T-helper 2 cell treated with Interferon-gamma antibody and Interleukin-4, amounts not matched to agents 5 μg/mL and 100 μg/mL, for 36 hours (primary cell): ENCODE data around the gene TARBP2.
"Not testable (repeated sequence)": the region's sequence is repeated elsewhere in the genome, so short reads cannot be mapped to it uniquely, and the experiment has no call there.

Experiments used
- DNase-seq: peaks from one replicate; pipeline ENCODE4 v3.0.0; 2021; ENCODE audit warnings: low spot score
- H3K27ac Mint-ChIP-seq: one replicate; pipeline ENCODE4 v1.8.0; 2021; ENCODE audit warnings: mild to moderate bottlenecking, mixed read lengths
- H3K27me3 Mint-ChIP-seq: one replicate; pipeline ENCODE4 v1.8.0; 2021; ENCODE audit warnings: low read depth, mixed read lengths
- H3K36me3 Mint-ChIP-seq: one replicate; pipeline ENCODE4 v1.8.0; 2021; ENCODE audit warnings: low read depth, mixed read lengths
- H3K4me1 Mint-ChIP-seq: one replicate; pipeline ENCODE4 v1.8.0; 2021; ENCODE audit warnings: low read depth, mixed read lengths
- H3K4me3 Mint-ChIP-seq: one replicate; pipeline ENCODE4 v1.8.0; 2022; ENCODE audit warnings: mild to moderate bottlenecking, moderate library complexity, mixed read lengths
- H3K9me3 Mint-ChIP-seq: one replicate; pipeline ENCODE4 v1.8.0; 2021; ENCODE audit warnings: mixed read lengths

The TARBP2 gene

DNA sequence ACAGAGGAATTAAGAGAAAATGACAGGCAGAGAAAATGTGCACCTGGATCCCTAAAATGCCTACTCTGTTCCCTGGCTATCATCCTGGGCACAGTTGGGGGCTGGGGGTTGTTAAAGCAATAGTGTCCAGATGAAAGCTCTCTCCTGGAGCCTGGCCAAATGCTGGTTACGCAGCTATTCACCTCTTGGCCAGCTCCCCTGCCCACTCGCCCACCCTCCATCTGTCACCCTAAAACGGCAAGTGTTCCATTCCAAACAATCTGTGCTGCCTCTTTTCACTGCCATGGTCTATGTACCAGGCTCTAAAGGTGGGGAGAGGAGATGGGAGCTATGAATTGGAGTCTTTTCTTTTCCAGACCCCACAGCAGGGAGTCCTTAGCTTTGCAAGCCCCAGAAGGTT is 30.9 kb downstream of the TARBP2 start:
- Mint-ChIP-seq H3K27me3 (no peaks in the 10 kb centered on the region), H3K4me1 (no peaks in the 10 kb centered on the region), H3K27ac (no peak overlapping the region), H3K9me3 (no peaks in the 10 kb centered on the region), H3K4me3 (no peak overlapping the region), H3K36me3 (peaks cover 36% of the 10 kb centered on the region)
- no peak for DNase-seq

DNA sequence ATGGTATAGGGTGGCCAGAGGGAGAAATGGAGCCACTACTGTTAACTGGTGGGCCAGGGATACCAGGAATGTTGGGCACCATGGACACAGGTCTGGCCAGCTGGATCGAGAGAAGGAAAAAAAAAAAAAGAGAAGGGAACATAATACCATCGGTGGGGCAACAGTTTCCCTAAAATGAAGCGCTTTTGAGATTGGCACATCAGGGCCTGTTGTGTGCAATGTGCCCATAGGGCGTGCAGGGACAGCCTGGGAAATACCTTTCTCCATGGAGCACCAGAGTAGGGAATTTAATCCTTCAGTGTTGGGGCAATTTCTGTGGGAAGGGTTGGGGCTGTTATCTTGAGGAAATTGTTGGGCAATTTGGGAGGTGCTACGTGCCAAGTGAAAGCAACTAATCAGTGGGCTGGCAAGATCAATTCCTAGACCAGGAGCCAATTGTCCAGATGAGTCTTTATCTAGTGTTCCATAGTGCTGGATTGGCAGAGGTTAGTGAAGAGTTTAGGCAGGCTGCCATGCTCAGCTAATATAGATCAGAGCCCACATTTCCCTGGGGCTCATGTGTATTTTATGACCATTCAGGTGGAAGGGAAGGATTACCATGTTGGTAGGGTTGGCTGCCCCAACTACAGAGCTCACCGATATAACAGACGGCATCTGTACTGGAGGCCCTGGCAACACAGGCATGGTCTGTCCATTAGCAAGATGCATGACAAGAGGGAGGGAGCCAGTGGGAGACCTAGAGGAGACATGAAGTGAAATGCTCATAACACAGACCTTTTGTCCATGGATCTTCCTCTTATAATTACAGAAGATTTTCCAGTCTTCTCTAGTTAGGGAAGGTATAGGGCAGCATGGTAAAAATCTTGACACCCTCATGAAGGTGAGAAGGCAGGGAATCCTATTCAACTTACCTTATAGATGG is 31.7 kb downstream of the TARBP2 start:
- no peak for DNase-seq
- Mint-ChIP-seq H3K27ac (no peak overlapping the region), H3K4me1 (no peaks in the 10 kb centered on the region)

DNA sequence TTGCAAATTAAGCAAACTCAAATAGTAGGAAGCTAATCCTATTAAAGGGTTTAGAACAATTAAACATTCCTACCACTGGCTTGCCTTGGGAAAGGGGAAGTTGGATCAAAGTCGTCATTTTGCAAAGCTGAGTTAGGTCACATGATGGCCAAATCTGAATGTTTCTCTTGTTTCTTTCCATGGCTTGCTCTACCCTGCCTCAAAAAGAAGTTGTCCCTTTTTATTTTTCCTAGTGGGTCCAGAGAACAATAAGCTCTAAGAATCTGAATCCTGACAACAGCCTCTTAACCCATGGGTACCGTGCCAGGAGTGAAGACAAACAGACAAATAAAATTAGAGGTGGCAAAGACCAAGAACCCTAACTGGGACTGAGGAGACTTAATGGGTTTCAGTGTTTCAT is 32.4 kb downstream of the TARBP2 start:
- H3K9me3 Mint-ChIP-seq, result no peaks in the 10 kb centered on the region
- no peak for DNase-seq
- no peak overlapping the region for H3K27ac Mint-ChIP-seq
- H3K4me1 Mint-ChIP-seq, result no peaks in the 10 kb centered on the region
- H3K27me3 Mint-ChIP-seq, result no peaks in the 10 kb centered on the region
- peaks cover 39% of the 10 kb centered on the region for H3K36me3 Mint-ChIP-seq
- no peak overlapping the region for H3K4me3 Mint-ChIP-seq

More for the DNA sequence above, 31.7 kb downstream of the TARBP2 start:
- no peaks in the 10 kb centered on the region for H3K27me3 Mint-ChIP-seq
- peaks cover 39% of the 10 kb centered on the region for H3K36me3 Mint-ChIP-seq
- no peaks in the 10 kb centered on the region for H3K9me3 Mint-ChIP-seq
- H3K4me3 Mint-ChIP-seq, result no peak overlapping the region

DNA sequence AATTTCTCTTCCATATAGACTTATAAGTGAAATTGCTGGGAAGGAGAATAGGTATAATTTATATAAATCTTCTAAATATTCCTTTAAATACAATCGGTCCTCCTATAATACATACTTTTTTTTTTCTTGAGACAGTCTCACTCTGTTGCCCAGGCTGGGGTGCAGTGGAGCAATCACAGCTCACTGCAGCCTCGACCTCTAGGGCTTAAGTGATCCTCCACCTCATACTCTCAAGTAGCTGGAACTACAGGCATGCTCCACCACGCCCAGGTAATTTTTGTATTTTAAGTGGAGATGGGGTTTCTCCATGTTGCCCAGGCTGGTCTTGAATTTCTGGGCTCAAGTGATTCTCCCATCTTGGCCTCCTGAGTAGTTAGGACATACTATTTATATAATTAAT is 35.9 kb downstream of the TARBP2 start:
- Mint-ChIP-seq H3K4me1 (no peaks in the 10 kb centered on the region), H3K4me3 (no peak overlapping the region), H3K36me3 (peaks cover 45% of the 10 kb centered on the region), H3K9me3 (no peaks in the 10 kb centered on the region), H3K27ac (no peak overlapping the region), H3K27me3 (no peaks in the 10 kb centered on the region)
- no peak for DNase-seq

DNA sequence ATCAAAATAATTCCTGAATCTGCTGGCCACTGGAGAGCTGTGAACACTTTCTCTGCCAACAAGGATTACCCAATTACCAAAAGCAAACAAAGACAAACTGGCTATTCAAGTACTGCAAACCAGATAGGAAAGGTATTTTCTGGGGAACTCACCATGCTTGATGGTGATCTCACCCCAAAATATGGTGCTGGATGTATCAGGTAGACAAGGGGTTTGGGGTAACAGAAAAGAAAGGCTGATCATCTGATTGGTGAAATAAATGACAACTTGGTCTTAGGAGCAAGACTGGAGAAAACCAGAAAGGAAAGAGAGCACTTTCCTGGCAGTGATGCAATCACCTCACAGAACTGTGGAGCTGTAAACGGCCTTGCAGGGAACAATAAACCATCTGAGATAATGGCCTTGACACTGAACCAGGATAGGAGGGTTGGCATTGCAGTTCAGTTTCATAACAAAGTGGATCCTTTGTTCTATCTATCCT is 37.2 kb downstream of the TARBP2 start:
- no peaks in the 10 kb centered on the region for H3K27me3 Mint-ChIP-seq
- peaks cover 43% of the 10 kb centered on the region for H3K36me3 Mint-ChIP-seq
- H3K27ac Mint-ChIP-seq, result no peak overlapping the region
- H3K9me3 Mint-ChIP-seq, result no peaks in the 10 kb centered on the region
- H3K4me3 Mint-ChIP-seq, result no peak overlapping the region
- no peaks in the 10 kb centered on the region for H3K4me1 Mint-ChIP-seq
- no peak for DNase-seq

DNA sequence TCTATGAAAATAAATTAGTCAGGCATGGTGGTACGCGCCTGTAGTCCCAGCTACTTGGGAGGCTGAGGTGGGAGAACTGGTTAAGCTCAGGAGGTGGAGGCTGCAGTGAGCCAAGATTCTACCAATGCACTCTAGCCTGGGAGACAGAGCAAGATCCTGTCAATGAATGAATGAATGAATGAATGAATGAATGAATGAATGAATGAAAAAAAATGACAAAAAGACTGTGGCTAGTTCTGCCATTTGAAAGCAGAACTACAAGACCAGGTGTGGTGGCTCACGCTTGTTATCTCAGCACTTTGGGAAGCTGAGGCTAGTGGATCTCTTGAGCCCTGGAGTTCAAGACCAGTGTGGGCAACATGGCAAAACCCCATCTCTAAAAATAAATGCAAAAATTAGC is 38.4 kb downstream of the TARBP2 start:
- Mint-ChIP-seq H3K9me3 (no peaks in the 10 kb centered on the region), H3K27ac (no peak overlapping the region), H3K36me3 (peaks cover 41% of the 10 kb centered on the region), H3K27me3 (no peaks in the 10 kb centered on the region), H3K4me1 (peaks cover 8% of the 10 kb centered on the region), H3K4me3 (no peak overlapping the region)
- DNase-seq, result no peak

DNA sequence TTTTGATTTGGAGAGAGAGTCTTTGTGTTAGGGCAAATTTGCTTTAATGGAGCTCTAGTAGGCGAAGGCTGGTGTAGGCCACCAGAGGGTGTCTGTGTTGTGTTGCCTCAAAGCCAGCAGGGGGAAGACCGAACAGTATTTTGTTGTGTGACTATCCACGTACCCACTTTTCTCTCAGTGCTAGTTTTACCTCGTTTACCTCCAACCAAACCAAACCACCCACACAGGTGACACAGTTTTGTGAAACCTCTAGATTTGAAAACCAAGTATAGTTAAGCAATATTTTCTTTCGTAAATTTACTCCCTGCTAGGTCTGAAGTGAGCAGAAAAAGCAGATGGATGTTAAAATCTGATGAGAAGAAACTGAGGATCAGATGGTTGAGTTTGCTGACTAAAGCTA is 42.5 kb downstream of the TARBP2 start:
- H3K4me3 Mint-ChIP-seq, result no peak overlapping the region
- peak; percentile 46 for DNase-seq
- H3K27ac Mint-ChIP-seq, result peak overlapping the region; percentile 65
- H3K27me3 Mint-ChIP-seq, result no peaks in the 10 kb centered on the region
- peaks cover 8% of the 10 kb centered on the region for H3K4me1 Mint-ChIP-seq
- H3K9me3 Mint-ChIP-seq, result no peaks in the 10 kb centered on the region
- peaks cover 21% of the 10 kb centered on the region for H3K36me3 Mint-ChIP-seq

DNA sequence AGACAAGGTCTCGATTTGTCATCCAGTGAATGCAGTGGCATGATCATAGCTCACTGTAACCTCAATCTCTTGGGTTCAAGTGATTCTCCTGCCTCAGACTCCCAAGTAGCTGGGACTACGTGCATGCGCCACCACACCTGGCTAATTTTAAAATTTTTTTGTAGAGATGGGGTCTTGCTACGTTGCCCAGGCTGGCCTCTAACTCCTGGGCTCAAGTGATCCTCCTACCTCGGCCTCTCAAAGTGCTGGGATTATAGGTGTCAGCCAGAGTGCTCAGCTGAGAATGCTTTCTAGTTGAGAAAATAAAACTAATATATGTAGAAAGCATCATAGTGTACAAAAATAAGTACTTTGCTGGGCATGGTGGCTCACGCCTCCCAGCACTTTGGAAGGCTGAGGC is 47.3 kb downstream of the TARBP2 start:
- H3K9me3 Mint-ChIP-seq, H3K36me3 Mint-ChIP-seq, H3K27me3 Mint-ChIP-seq, DNase-seq, H3K4me3 Mint-ChIP-seq, H3K27ac Mint-ChIP-seq: not testable (repeated sequence)
- peaks cover 10% of the 10 kb centered on the region for H3K4me1 Mint-ChIP-seq

DNA sequence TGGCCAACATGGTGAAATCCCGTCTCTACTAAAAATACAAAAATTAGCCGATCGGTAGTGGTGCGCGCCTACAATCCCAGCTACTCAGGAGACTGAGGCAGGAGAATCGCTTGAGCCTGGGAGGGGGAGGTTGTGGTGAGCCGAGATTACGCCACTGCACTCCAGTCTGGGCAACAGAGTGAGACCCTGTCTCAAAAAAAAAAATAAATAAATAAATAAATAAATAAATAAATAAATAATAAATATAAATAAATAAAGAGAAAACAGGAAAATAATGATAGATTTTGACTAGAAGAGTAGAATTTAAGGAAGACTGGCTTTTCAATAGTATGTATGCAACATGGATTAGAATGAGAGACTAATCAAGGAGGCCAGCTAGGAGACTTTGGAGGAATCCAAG is 49.0 kb downstream of the TARBP2 start:
- not testable (repeated sequence) for H3K36me3 Mint-ChIP-seq, H3K4me3 Mint-ChIP-seq, H3K27ac Mint-ChIP-seq, DNase-seq, H3K9me3 Mint-ChIP-seq, H3K27me3 Mint-ChIP-seq, H3K4me1 Mint-ChIP-seq

DNA sequence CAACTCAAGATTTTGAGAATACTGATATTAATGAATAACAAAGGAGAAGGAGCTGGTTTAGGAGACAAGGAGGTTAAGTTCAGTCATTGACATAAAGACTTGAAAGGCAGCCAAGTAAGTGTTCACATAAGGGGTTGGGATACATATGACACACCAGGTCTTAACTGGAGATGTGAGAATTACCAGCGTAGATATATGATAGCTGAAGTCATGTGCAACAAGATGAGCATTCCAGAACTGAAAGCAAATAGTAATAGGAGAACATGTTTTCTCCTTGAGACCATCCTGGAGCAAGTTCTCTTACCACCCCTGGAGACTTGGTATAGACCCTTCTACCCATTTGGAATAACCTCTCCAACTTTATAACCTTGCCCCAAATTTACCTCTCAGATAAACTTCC is 49.5 kb downstream of the TARBP2 start:
- DNase-seq, result no peak
- no peaks in the 10 kb centered on the region for H3K27me3 Mint-ChIP-seq
- H3K27ac Mint-ChIP-seq, result no peak overlapping the region
- H3K9me3 Mint-ChIP-seq, result no peaks in the 10 kb centered on the region
- peaks cover 6% of the 10 kb centered on the region for H3K36me3 Mint-ChIP-seq
- H3K4me1 Mint-ChIP-seq, result peaks cover 2% of the 10 kb centered on the region
- H3K4me3 Mint-ChIP-seq, result no peak overlapping the region

DNA sequence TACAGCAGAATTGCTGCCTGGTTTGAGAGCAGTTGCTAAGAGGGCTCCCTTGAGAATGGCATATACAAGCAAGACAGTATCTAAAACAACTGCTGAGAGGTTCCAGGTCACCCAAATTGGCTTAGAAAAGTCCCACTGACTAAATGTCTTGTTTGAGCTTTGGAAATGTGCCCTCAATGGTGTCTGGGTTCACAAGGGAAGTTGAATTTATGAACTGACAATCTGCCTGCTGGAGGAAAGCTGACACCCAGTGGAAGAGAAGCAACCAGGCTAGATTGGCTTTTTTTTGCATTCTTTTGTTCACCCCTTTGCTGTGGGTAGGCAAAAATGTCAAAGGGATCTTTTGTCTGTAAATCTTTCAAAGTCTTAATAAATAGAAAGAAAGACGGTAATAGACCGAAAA is 50.8 kb downstream of the TARBP2 start:
- DNase-seq, result no peak
- Mint-ChIP-seq H3K36me3 (peaks cover 6% of the 10 kb centered on the region), H3K4me3 (no peak overlapping the region), H3K27me3 (no peaks in the 10 kb centered on the region), H3K4me1 (peaks cover 2% of the 10 kb centered on the region), H3K27ac (no peak overlapping the region), H3K9me3 (no peaks in the 10 kb centered on the region)

DNA sequence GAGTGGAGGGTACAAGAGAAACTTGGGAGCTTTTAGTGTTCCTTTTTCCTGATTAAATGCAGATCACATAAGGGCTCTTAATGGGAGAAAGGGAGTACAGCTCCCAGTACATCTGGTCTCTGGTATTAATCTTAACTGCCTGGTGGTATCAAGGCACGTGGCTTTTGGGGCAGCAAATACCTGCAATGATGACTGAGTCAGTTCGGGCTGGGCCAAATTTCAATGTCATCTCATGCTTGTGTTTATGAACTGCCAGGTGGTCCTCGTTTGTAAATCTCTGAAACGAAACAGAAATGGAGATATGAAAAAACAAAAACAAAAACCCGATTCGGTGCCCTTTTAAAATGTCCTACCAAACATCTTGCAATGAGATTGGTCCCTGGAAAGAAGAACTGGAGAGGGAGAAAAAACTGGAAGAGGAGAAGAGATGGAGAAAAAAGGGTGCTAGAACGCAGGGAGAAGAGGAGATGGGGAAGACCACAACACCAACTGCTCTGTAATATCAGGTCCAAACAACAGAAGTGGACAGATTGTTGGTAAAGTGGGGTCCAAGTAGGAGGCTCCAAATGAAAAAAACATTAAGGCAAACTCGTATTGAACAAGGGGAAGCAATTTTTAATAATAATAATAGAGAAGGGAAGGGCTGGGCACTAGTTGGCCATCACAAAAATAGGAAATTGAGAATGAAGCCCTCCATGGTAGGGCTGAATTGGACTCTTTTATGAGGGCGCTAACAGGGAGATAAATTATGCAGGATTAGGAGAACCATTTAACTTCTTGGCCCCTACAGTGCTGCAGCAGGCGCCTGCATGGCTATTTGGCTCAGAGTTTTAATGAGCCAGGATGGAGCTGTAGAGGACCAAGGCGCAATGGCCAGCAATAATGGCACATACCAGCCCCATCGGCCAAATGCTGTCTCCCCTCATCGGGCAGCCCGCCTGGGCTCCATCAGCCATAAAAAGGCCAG is 51.6 kb downstream of the TARBP2 start:
- no peaks in the 10 kb centered on the region for H3K27me3 Mint-ChIP-seq
- DNase-seq, result no peak
- peaks cover 6% of the 10 kb centered on the region for H3K36me3 Mint-ChIP-seq
- H3K4me3 Mint-ChIP-seq, result no peak overlapping the region
- H3K9me3 Mint-ChIP-seq, result no peaks in the 10 kb centered on the region
- H3K4me1 Mint-ChIP-seq, result peaks cover 5% of the 10 kb centered on the region
- H3K27ac Mint-ChIP-seq, result no peak overlapping the region
